Stomach (tissue), 9 donors: Measurements from ENCODE around the gene MBD3L4. TPM values are rescaled to one million over a fixed set of nuclear protein-coding genes. Genes with fewer than 3 reads are reported as not detected.
"Not testable (repeated sequence)": the region's sequence is repeated elsewhere in the genome, so short reads cannot be mapped to it uniquely, and the experiment has no call there.

ENCODE experiments used
- DNase-seq, 2 donors: peaks; one replicate each; pipeline versions ENCODE4 v3.0.0 to v3.0.0-alpha.2; 2013 to 2019
- H3K27ac ChIP-seq, 5 donors: fragments of 200-600 bp in 4 of 5; sonication (generic) in 4 of 5; one replicate each; pipeline ENCODE4 v1.5.1; 2013 to 2019; ENCODE audit warnings: mild to moderate bottlenecking in 1 of 5, moderate library complexity in 1 of 5
- H3K27me3 ChIP-seq, 3 donors: fragments of 200-600 bp; sonication (generic); one replicate each; pipeline ENCODE4 v1.5.1; 2017 to 2019; ENCODE audit warnings: mixed run types in 1 of 3
- H3K36me3 ChIP-seq, 4 donors: fragments of 200-600 bp; sonication (generic); 1 replicate in 3 of 4; 2 replicates in 1 of 4; pipeline ENCODE4 v1.5.1; 2016 to 2019
- H3K4me1 ChIP-seq, 4 donors: fragments of 200-600 bp; sonication (generic); one replicate each; pipeline ENCODE4 v1.5.1; 2016 to 2019
- H3K4me3 ChIP-seq, 4 donors: fragments of 200-600 bp; sonication (generic) in 3 of 4; one replicate each; pipeline ENCODE4 v1.5.1; 2016 to 2019; ENCODE audit warnings: mild to moderate bottlenecking in 1 of 4
- H3K9me3 ChIP-seq, 4 donors: fragments of 200-600 bp; sonication (generic); one replicate each; pipeline ENCODE4 v1.5.1; 2016 to 2019
- CTCF ChIP-seq, 7 experiments: fragments of 450-650 bp in 4 of 7; fragments of 200-600 bp in 3 of 7; sonication (generic) in 3 of 7; IDR thresholded peaks; one replicate each; pipeline ENCODE4 v1.5.1; 2016 to 2019; ENCODE audit warnings: antibody characterized with exemption in 7 of 7, control low read depth in 2 of 7, mild to moderate bottlenecking in 1 of 7
- EP300 ChIP-seq: sonication (generic); formaldehyde crosslinking; IDR thresholded peaks from one replicate; pipeline ENCODE4 v1.6.1; 2017; ENCODE audit warnings: antibody characterized with exemption
- POLR2A ChIP-seq, 4 donors: fragments of 450-650 bp; IDR thresholded peaks; one replicate each; pipeline ENCODE4 v1.6.1; 2016; ENCODE audit warnings: antibody characterized with exemption in 4 of 4, control low read depth in 2 of 4, mild to moderate bottlenecking in 1 of 4, moderate library complexity in 1 of 4
- POLR2AphosphoS5 ChIP-seq, 3 donors: sonication (generic); formaldehyde crosslinking; IDR thresholded peaks; one replicate each; pipeline ENCODE4 v1.6.1; 2016; ENCODE audit warnings: antibody characterized with exemption in 3 of 3
- WGBS, 5 donors: extraction: QIAGEN DNeasy Blood & Tissue Kit in 3 of 5; methylation state at CpG; one replicate each; pipeline versions ENCODE4 v1.1.5 to v1.1.7; 2013 to 2018; 5-methylcytosine and 5-hydroxymethylcytosine counted together
- intact Hi-C: fragments of 100-400 bp; cut with DNase I; formaldehyde crosslinking; loops from one replicate; pipeline ENCODE4 v1.15.1; 2023; ENCODE audit warnings: low total_unique reads
- polyA plus RNA-seq, 3 donors: library from polyadenylated mRNA; stranded (reverse); fragments of 200-250 nt; gene quantifications; one replicate each; pipeline ENCODE4 v1.2.3, GENCODE V29; 2013
- total RNA-seq, 5 donors: library from RNA; depleted of rRNA; stranded (reverse); fragments of >200 nt; gene quantifications; one replicate each; pipeline versions ENCODE4 v1.1.0 to v1.2.3, GENCODE V29; 2014 to 2016
- donor health status: healthy with polysubstance abuse.
- donor health status: Bipolar disorder and iron deficiency.
- donor health status: healthy.

Gene MBD3L4
- total and polyA plus RNA-seq, 8 donors = not detected

- TF ChIP-seq POLR2AphosphoS5 (IDR thresholded peaks at IDR 0.05) (no peak), CTCF (IDR thresholded peaks at IDR 0.05) (no peak), EP300 (no peak), POLR2A (IDR thresholded peaks at IDR 0.05) (no peak)
- H3K27ac ChIP-seq = no peak overlapping the region
- H3K36me3 ChIP-seq = no peaks in the 10 kb centered on the region
- H3K9me3 ChIP-seq = no peaks in the 10 kb centered on the region
- no peak overlapping the region for H3K4me3 ChIP-seq
- no peaks in the 10 kb centered on the region for H3K4me1 ChIP-seq
- DNase-seq = no peak
- intact Hi-C loops = no loop called here
- H3K27me3 ChIP-seq = no peaks in the 10 kb centered on the region
- 76 to 87% (median 81%) methylated on average over 4 of the region's 4 CpGs for WGBS, 5 donors
These were observed 23.4 kb upstream of the MBD3L4 start for GRCh38 chr19:7063339-7063738.

DNA sequence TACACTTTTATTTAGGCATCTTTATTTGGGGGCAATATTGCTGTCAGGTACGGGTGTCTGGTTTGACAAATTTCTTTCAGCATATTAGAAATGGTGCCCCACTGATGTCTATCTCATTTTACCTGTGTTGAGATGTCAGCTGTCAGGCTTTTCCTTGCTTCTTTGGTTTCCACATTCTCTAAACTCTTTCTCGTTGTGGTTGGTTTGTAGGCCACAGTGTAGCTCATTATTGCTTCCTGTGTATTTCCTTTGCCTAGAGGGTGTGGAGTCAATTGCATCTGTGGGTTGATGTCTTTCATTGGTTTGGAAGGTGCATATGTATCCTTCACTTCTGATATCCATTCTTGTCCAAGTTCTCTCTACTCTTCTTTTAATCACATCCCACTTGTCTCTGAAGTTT, 20.0 kb upstream of the MBD3L4 start:
- H3K36me3 ChIP-seq, H3K4me3 ChIP-seq, H3K9me3 ChIP-seq, H3K4me1 ChIP-seq, intact Hi-C loops, H3K27me3 ChIP-seq, DNase-seq, H3K27ac ChIP-seq: not testable (repeated sequence)
- 50 to 61% (median 55%) methylated on average over 1 to 2 of the region's 2 CpGs for WGBS, 5 donors

DNA sequence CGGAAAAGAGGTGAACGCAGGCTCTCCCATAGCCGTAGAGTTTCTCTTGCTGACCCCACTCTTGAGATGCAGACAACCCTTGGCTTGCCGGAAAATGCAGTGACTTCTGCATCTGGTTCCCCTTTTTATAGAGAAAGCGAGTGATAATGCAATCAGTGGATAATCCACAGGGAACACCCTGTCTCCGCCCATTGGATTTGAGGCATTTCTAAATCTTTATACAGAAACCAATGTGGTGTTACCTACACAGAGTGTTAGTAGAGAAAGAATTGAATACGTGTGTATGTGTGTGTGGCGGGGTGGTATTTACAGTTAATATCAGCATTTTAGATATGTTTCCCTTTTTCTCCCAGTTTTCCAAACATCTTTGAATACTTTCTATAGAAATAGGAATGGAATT, 18.6 kb upstream of the MBD3L4 start, which contains the start of gene MBD3L3:
MBD3L3 (minus strand) TSS at position 101 of the 400 bp plus-strand sequence; CDS start at position 30, 71 bp downstream.
- DNase-seq, H3K27ac ChIP-seq, H3K4me3 ChIP-seq, H3K27me3 ChIP-seq, H3K36me3 ChIP-seq, H3K4me1 ChIP-seq, H3K9me3 ChIP-seq, intact Hi-C loops: not testable (repeated sequence)
- WGBS, 5 donors = no CpG with 5 or more reads among the region's 8 CpGs

DNA sequence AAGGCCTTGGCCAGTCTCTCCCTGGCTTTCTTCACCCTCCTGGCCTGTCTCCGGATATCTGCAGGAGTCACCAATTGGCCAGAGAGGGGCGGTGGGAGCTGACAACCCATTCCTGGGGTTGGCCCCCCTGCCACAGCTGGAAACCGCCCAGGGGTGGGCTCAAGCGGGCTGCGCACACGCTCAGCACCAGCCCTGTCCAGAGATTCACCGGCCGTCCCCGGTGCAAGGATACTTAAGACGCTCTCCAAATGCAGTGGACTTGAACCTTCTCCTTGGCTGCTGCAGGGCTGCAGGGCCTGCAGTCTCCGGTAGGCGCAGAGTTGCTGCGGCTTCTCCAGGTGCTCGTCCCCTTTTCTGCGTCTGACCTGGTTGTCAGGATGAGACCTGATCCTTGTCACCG, 16.4 kb upstream of the MBD3L4 start:
- H3K9me3 ChIP-seq, H3K27ac ChIP-seq, H3K4me3 ChIP-seq, H3K36me3 ChIP-seq, H3K27me3 ChIP-seq, intact Hi-C loops, H3K4me1 ChIP-seq, DNase-seq: not testable (repeated sequence)
- 77 to 92% (median 86%) methylated on average over 8 of the region's 16 CpGs; no CpG with 5 or more reads in 2 of the 5 donors for WGBS, 5 donors

GRCh38 chr19:7055679-7056078, 15.7 kb upstream of the MBD3L4 start:
- H3K36me3 ChIP-seq, DNase-seq, H3K4me1 ChIP-seq, H3K9me3 ChIP-seq, H3K4me3 ChIP-seq, H3K27me3 ChIP-seq, intact Hi-C loops, H3K27ac ChIP-seq: not testable (repeated sequence)
- WGBS, 5 donors = 83 to 96% (median 92%) methylated on average over 9 to 12 of the region's 14 CpGs

- H3K36me3 ChIP-seq, H3K4me3 ChIP-seq, H3K9me3 ChIP-seq, intact Hi-C loops, DNase-seq, H3K27me3 ChIP-seq, H3K4me1 ChIP-seq, H3K27ac ChIP-seq: not testable (repeated sequence)
- WGBS, 5 donors = 91 to 94% (median 92%) methylated on average over 8 to 14 of the region's 14 CpGs
These were observed 14.8 kb upstream of the MBD3L4 start for GRCh38 chr19:7054635-7055368.

DNA sequence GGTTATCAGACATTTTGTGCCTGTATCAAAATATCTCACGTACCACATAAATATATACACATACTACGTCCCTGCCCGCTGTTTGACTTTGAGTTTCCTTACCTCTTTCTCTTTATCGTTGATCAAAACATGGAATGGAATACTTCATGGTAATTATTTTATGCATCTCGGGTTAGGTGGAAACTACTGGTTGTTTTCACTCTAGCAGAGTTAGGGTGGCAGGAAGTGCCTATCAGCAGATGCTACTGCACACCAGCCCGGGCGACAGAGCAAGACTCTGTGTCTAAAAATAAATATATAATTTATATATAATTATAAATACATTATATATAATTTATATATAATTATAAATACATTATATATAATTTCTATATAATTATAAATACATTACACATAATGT, 12.9 kb upstream of the MBD3L4 start:
- intact Hi-C loops, H3K9me3 ChIP-seq, H3K27me3 ChIP-seq, H3K4me1 ChIP-seq, H3K36me3 ChIP-seq, DNase-seq, H3K27ac ChIP-seq, H3K4me3 ChIP-seq: not testable (repeated sequence)
- 84 to 93% (median 90%) methylated on average over 7 of the region's 7 CpGs for WGBS, 5 donors

DNA sequence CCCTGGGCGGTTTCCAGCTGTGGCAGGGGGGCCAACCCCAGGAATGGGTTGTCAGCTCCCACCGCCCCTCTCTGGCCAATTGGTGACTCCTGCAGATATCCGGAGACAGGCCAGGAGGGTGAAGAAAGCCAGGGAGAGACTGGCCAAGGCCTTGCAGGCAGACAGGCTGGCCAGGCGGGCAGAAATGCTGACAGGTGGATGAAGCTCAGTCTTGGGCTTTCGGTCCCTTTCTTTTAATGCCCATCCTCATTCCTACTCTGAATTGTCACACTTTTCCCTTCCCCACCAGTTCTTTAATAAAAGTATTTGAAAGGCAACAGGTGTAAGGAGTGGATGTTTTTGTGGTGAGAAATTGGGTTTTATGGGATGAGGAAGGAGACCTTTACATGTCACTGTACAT, 11.4 kb upstream of the MBD3L4 start:
- DNase-seq, intact Hi-C loops, H3K27ac ChIP-seq, H3K4me3 ChIP-seq, H3K36me3 ChIP-seq, H3K27me3 ChIP-seq, H3K4me1 ChIP-seq, H3K9me3 ChIP-seq: not testable (repeated sequence)
- 89 to 100% (median 90%) methylated on average over 2 to 3 of the region's 5 CpGs for WGBS, 5 donors

DNA sequence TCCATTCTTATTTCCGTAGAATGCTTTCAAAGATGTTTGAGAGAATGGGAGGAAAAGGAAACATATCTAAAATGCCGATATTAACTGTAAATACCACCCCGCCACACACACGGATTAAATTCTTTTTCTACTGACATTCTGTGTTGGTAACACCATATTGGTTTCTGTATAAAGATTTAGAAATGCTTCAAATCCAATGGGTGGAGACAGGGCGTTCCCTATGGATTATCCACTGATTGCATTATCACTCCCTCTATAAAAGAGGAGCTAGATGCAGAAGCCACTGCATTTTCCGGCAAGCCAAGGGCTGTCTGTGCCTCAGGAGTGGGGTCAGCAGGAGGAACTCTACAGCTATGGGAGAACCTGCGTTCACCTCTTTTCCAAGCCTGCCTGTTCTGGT, 9.0 kb upstream of the MBD3L4 start, which contains the start of gene MBD3L2:
MBD3L2 (plus strand) TSS at position 301 of the 400 bp plus-strand sequence; CDS start at position 354, 53 bp downstream.
- intact Hi-C loops, DNase-seq, H3K4me1 ChIP-seq, H3K9me3 ChIP-seq, H3K27me3 ChIP-seq, H3K36me3 ChIP-seq, H3K27ac ChIP-seq, H3K4me3 ChIP-seq: not testable (repeated sequence)
- no CpG with 5 or more reads among the region's 7 CpGs for WGBS, 5 donors

- intact Hi-C loops, DNase-seq, H3K4me3 ChIP-seq, H3K27me3 ChIP-seq, H3K36me3 ChIP-seq, H3K27ac ChIP-seq, H3K4me1 ChIP-seq, H3K9me3 ChIP-seq: not testable (repeated sequence)
- WGBS, 5 donors = no CpG with 5 or more reads among the region's 2 CpGs
These were observed 1.6 kb upstream of the MBD3L4 start for GRCh38 chr19:7041563-7041962.

- intact Hi-C loops, H3K27me3 ChIP-seq, H3K36me3 ChIP-seq, H3K4me1 ChIP-seq, H3K4me3 ChIP-seq, DNase-seq, H3K9me3 ChIP-seq, H3K27ac ChIP-seq: not testable (repeated sequence)
- whole genome bisulfite sequencing, 5 donors = no CpG with 5 or more reads among the region's 9 CpGs
These were observed 9.7 kb downstream of the MBD3L4 start, which contains the start of gene MBD3L5 for GRCh38 chr19:7030278-7030677. Gene MBD3L5, plus strand, starts transcription at chr19:7030578. Its CDS starts 34 bp downstream, at chr19:7030612.
